ENCODE data around the gene FBXO4.
A peak's percentile ranks its signal among the peaks of the same experiment; 100 is the strongest.

FBXO4 gene

GRCh38 chr5:41924872-41925554 lies at the start of gene FBXO4:
Gene FBXO4 (plus strand): TSS chr5:41925281. CDS start chr5:41925310, 29 bp downstream.
- ATAC-seq (peak; percentile 99), DNase-seq (peak; percentile 90)

GRCh38 chr5:41876678-41877077 lies 48.4 kb upstream of the FBXO4 start:
- ATAC-seq, result no peak
- no peak for DNase-seq

GRCh38 chr5:41877408-41877807 lies 47.7 kb upstream of the FBXO4 start:
- DNase-seq, result no peak
- no peak for ATAC-seq

- DNase-seq (no peak), ATAC-seq (no peak)
These were observed 46.9 kb upstream of the FBXO4 start for GRCh38 chr5:41878173-41878572.

- no peak for ATAC-seq
- no peak for DNase-seq
These were observed 46.2 kb upstream of the FBXO4 start for GRCh38 chr5:41878643-41879478.

- no peak for ATAC-seq
- DNase-seq, result no peak
These were observed 42.3 kb upstream of the FBXO4 start for GRCh38 chr5:41882765-41883164.

GRCh38 chr5:41883243-41883642 lies 41.8 kb upstream of the FBXO4 start:
- DNase-seq (no peak), ATAC-seq (no peak)

- no peak for DNase-seq
- no peak for ATAC-seq
These were observed 41.1 kb upstream of the FBXO4 start for GRCh38 chr5:41883936-41884335.

GRCh38 chr5:41885286-41885685 lies 39.8 kb upstream of the FBXO4 start:
- ATAC-seq (no peak), DNase-seq (no peak)

- DNase-seq, result no peak
- no peak for ATAC-seq
These were observed 33.9 kb upstream of the FBXO4 start for GRCh38 chr5:41891066-41891707.

- ATAC-seq (no peak), DNase-seq (no peak)
These were observed 33.0 kb upstream of the FBXO4 start for GRCh38 chr5:41892031-41892430.

GRCh38 chr5:41893074-41893851 lies 31.8 kb upstream of the FBXO4 start:
- DNase-seq (no peak), ATAC-seq (no peak)

- ATAC-seq, result no peak
- no peak for DNase-seq
These were observed 28.9 kb upstream of the FBXO4 start for GRCh38 chr5:41896230-41896629.

- ATAC-seq, result no peak
- DNase-seq, result no peak
These were observed 21.6 kb upstream of the FBXO4 start for GRCh38 chr5:41903382-41903891.

GRCh38 chr5:41903892-41904799 lies 20.9 kb upstream of the FBXO4 start, which contains the start of gene RIMOC1:
Gene RIMOC1 (plus strand): TSS chr5:41904344. CDS start chr5:41904368, 24 bp downstream.
- DNase-seq, result peak; percentile 98
- peak; percentile 98 for ATAC-seq

- DNase-seq, result no peak
- ATAC-seq, result no peak
These were observed 18.9 kb upstream of the FBXO4 start for GRCh38 chr5:41906151-41906550.

GRCh38 chr5:41908374-41909079 lies 16.6 kb upstream of the FBXO4 start:
- no peak for DNase-seq
- ATAC-seq, result no peak

GRCh38 chr5:41918105-41918504 lies 7.0 kb upstream of the FBXO4 start:
- ATAC-seq (no peak), DNase-seq (no peak)

- DNase-seq (no peak), ATAC-seq (no peak)
These were observed 3.9 kb upstream of the FBXO4 start for GRCh38 chr5:41921166-41921565.

- DNase-seq (no peak), ATAC-seq (no peak)
These were observed 3.2 kb upstream of the FBXO4 start for GRCh38 chr5:41921874-41922273.
